Right atrium auricular region (tissue), 2 donors: ENCODE data around the gene PGM2L1. TPM values are rescaled to one million over a fixed set of nuclear protein-coding genes. Genes with fewer than 3 reads are reported as not detected.

Experiments
- DNase-seq: peaks from one replicate; pipeline ENCODE4 v3.0.0-alpha.2; 2019; ENCODE audit warnings: low spot score
- H3K27ac ChIP-seq, 2 donors: fragments of 200-600 bp; sonication (generic); 1 replicate in 1 of 2; 2 replicates in 1 of 2; pipeline ENCODE4 v1.5.1; 2016 to 2019
- H3K27me3 ChIP-seq, 2 donors: fragments of 200-600 bp; sonication (generic); one replicate each; pipeline versions ENCODE4 v1.5.1 to v1.6.0; 2017 to 2019
- H3K36me3 ChIP-seq: fragments of 200-600 bp; sonication (generic); one replicate; pipeline ENCODE4 v1.5.1; 2016
- H3K4me1 ChIP-seq, 2 donors: fragments of 200-600 bp; sonication (generic); one replicate each; pipeline versions ENCODE4 v1.5.1 to v1.6.0; 2017 to 2019
- H3K4me3 ChIP-seq, 2 donors: fragments of 200-600 bp; sonication (generic); 1 replicate in 1 of 2; 2 replicates in 1 of 2; pipeline ENCODE4 v1.5.1; 2017 to 2019; ENCODE audit warnings: mild to moderate bottlenecking in 1 of 2, moderate library complexity in 1 of 2
- H3K9me3 ChIP-seq, 2 donors: fragments of 200-600 bp; sonication (generic); one replicate each; pipeline ENCODE4 v1.5.1; 2019
- CTCF ChIP-seq, 2 donors: fragments of 200-600 bp; sonication (generic); IDR thresholded peaks; one replicate each; pipeline ENCODE4 v1.5.1; 2019; ENCODE audit warnings: antibody characterized with exemption in 2 of 2
- total RNA-seq, 2 donors: library from RNA; depleted of rRNA; stranded (reverse); fragments of >200 nt; gene quantifications; one replicate each; pipeline ENCODE4 v1.1.0, GENCODE V29; 2016

The PGM2L1 gene
- total RNA-seq, 2 donors from 2014 or later = 2.3 to 3.4 TPM

GRCh38 chr11:74347381-74347780 is 50.9 kb downstream of the PGM2L1 start:
- peaks cover 4% of the 10 kb centered on the region for H3K36me3 ChIP-seq
- TF ChIP-seq CTCF (IDR thresholded peaks at IDR 0.05) = no peak
- no peaks in the 10 kb centered on the region for H3K4me1 ChIP-seq
- no peak overlapping the region for H3K4me3 ChIP-seq
- DNase-seq = no peak
- no peak overlapping the region for H3K27ac ChIP-seq
- H3K9me3 ChIP-seq = no peaks in the 10 kb centered on the region
- H3K27me3 ChIP-seq = no peaks in the 10 kb centered on the region

- no peak for TF ChIP-seq CTCF (IDR thresholded peaks at IDR 0.05)
- Histone ChIP-seq H3K27me3 (no peaks in the 10 kb centered on the region), H3K4me3 (no peak overlapping the region), H3K9me3 (no peaks in the 10 kb centered on the region), H3K36me3 (peaks cover 4% of the 10 kb centered on the region), H3K27ac (no peak overlapping the region), H3K4me1 (no peaks in the 10 kb centered on the region)
- DNase-seq = no peak
These were observed 52.8 kb downstream of the PGM2L1 start for GRCh38 chr11:74345420-74345819.

- TF ChIP-seq CTCF (IDR thresholded peaks at IDR 0.05) = no peak
- H3K27ac ChIP-seq = no peak overlapping the region
- no peaks in the 10 kb centered on the region for H3K9me3 ChIP-seq
- no peak for DNase-seq
- H3K4me3 ChIP-seq = no peak overlapping the region
- no peaks in the 10 kb centered on the region for H3K4me1 ChIP-seq
- no peaks in the 10 kb centered on the region for H3K27me3 ChIP-seq
- H3K36me3 ChIP-seq = peaks cover 4% of the 10 kb centered on the region
These were observed 56.3 kb downstream of the PGM2L1 start for GRCh38 chr11:74341921-74342320.

GRCh38 chr11:74339619-74340018 is 58.6 kb downstream of the PGM2L1 start:
- Histone ChIP-seq H3K9me3 (no peaks in the 10 kb centered on the region), H3K4me1 (no peaks in the 10 kb centered on the region), H3K4me3 (no peak overlapping the region), H3K36me3 (no peaks in the 10 kb centered on the region), H3K27me3 (no peaks in the 10 kb centered on the region), H3K27ac (no peak overlapping the region)
- TF ChIP-seq CTCF (IDR thresholded peaks at IDR 0.05) = no peak
- DNase-seq = no peak

- Histone ChIP-seq H3K27ac (no peak overlapping the region), H3K36me3 (no peaks in the 10 kb centered on the region), H3K9me3 (no peaks in the 10 kb centered on the region), H3K4me1 (no peaks in the 10 kb centered on the region), H3K27me3 (no peaks in the 10 kb centered on the region), H3K4me3 (no peak overlapping the region)
- TF ChIP-seq CTCF (IDR thresholded peaks at IDR 0.05) = no peak
- DNase-seq = no peak
These were observed 59.3 kb downstream of the PGM2L1 start for GRCh38 chr11:74338963-74339362.

GRCh38 chr11:74333193-74333592 is 65.0 kb downstream of the PGM2L1 start:
- H3K4me1 ChIP-seq = no peaks in the 10 kb centered on the region

More at GRCh38 chr11:74333193-74333592, 65.0 kb downstream of the PGM2L1 start:
- H3K36me3 ChIP-seq = no peaks in the 10 kb centered on the region
- H3K9me3 ChIP-seq = no peaks in the 10 kb centered on the region
- H3K4me3 ChIP-seq = no peak overlapping the region
- no peak for DNase-seq
- no peak for TF ChIP-seq CTCF (IDR thresholded peaks at IDR 0.05)
- H3K27ac ChIP-seq = no peak overlapping the region
- H3K27me3 ChIP-seq = no peaks in the 10 kb centered on the region
